ENCODE results near the gene WBP2. TPM values are rescaled to one million over a fixed set of nuclear protein-coding genes. Genes with fewer than 3 reads are reported as not detected.
A peak's percentile ranks its signal among the peaks of the same experiment; 100 is the strongest.

The WBP2 gene
- total RNA-seq = 10 to 100 TPM; 71.3 to 79.1 TPM

- Mint-ChIP-seq H3K27me3 (no peaks in the 10 kb centered on the region), H3K9me3 (ENCODE audit: low read depth) (no peaks in the 10 kb centered on the region), H3K4me3 (no peak within 1 kb of the TSS), H3K36me3 (peaks cover 4% of the 10 kb centered on the region), H3K4me1 (peaks cover 38% of the 10 kb centered on the region), H3K27ac (peak within 1 kb of the TSS; percentile 95)
- CTCF ChIA-PET = interaction anchor here (0.9 to 12.8 kb wide), 26 partner anchors 8 to 529 kb away, joined by 3 to 175 read pairs (median 6); partner anchors contain the start of genes GALK1, MRPL38, TRIM47 and TRIM65
- peak; percentile 99 for DNase-seq
- ATAC-seq = peak; percentile 90
Measured at GRCh38 chr17:75855310-75856061, at the start of gene WBP2. TSS of gene WBP2 (minus strand) at chr17:75855335. CDS start at chr17:75855297, 38 bp downstream.

- ATAC-seq = no peak
- Mint-ChIP-seq H3K9me3 (ENCODE audit: low read depth) (no peaks in the 10 kb centered on the region), H3K36me3 (peaks cover 8% of the 10 kb centered on the region), H3K27me3 (no peaks in the 10 kb centered on the region), H3K4me3 (no peak overlapping the region), H3K4me1 (peaks cover 24% of the 10 kb centered on the region), H3K27ac (no peak overlapping the region)
- CTCF ChIA-PET = interaction anchor here (0.6 to 5.8 kb wide), 3 partner anchors 27 to 99 kb away, joined by 3 to 102 read pairs (median 6); partner anchors contain the start of genes CDK3 and WBP2
- no peak for DNase-seq
Measured at GRCh38 chr17:75902406-75902805, 47.3 kb upstream of the WBP2 start.

- DNase-seq (no peak), ATAC-seq (no peak)
- H3K4me1 Mint-ChIP-seq = peaks cover 26% of the 10 kb centered on the region
- CTCF ChIA-PET = interaction anchor here (0.6 to 5.8 kb wide), 2 partner anchors 46 to 99 kb away, joined by 3 to 102 read pairs; partner anchors contain the start of genes CDK3 and WBP2
- H3K9me3 Mint-ChIP-seq (ENCODE audit: low read depth) = no peaks in the 10 kb centered on the region
- no peak overlapping the region for H3K4me3 Mint-ChIP-seq
- H3K27ac Mint-ChIP-seq = no peak overlapping the region
- H3K27me3 Mint-ChIP-seq = no peaks in the 10 kb centered on the region
- peaks cover 8% of the 10 kb centered on the region for H3K36me3 Mint-ChIP-seq
Measured at GRCh38 chr17:75901727-75902126, 46.6 kb upstream of the WBP2 start.

DNA sequence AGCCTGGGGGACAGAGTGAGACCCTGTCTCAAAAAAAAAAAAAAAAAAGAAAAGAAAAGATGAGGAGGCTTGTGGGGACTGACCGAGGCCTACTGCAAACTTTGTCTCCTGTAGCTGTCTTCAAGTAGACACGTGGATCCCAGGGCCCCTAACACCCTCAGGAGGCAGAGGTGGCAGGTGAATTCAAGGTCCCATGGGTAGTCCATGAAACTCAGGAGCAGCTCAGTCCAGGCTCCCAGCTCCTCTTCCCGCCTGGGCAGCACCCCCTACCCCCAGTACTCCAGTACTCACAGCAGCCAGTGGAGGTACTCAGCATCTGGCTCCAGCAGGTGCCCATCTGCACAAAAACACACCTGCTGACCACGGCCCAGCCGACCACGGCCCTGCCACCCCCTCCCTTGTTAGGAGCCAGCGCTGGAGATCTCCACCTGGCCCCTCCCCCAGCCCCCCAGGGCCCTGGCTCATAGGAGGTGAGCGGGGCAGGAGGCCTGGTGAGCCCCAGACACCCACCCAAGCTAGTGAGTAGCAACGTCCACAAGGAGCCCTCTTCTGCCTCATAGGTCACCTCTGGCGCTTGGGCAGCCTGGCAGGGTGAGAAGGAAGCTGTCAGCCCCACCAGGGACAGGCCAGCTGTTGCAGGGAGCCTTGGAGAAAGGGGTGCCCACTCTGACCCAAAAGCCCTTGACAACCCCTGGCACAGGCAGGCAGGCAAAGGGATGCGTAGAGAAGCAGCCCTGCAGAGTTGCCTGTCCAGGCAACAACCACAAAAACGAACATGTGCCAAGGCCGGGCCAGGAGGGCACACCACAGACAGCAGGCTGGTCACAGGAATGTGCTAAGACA lies 45.8 kb upstream of the WBP2 start:
- CTCF ChIA-PET = interaction anchor here (0.6 to 5.8 kb wide), 2 partner anchors 100 to 248 kb away, joined by 3 to 102 read pairs; partner anchors contain the start of gene CDK3
- ATAC-seq (no peak), DNase-seq (no peak)
- Mint-ChIP-seq H3K9me3 (ENCODE audit: low read depth) (no peaks in the 10 kb centered on the region), H3K4me1 (peaks cover 21% of the 10 kb centered on the region), H3K4me3 (no peak overlapping the region), H3K27ac (no peak overlapping the region), H3K27me3 (no peaks in the 10 kb centered on the region), H3K36me3 (peaks cover 8% of the 10 kb centered on the region)

- peaks cover 8% of the 10 kb centered on the region for H3K36me3 Mint-ChIP-seq
- peaks cover 26% of the 10 kb centered on the region for H3K4me1 Mint-ChIP-seq
- DNase-seq = no peak
- no peaks in the 10 kb centered on the region for H3K27me3 Mint-ChIP-seq
- H3K9me3 Mint-ChIP-seq (ENCODE audit: low read depth) = no peaks in the 10 kb centered on the region
- ATAC-seq = no peak
- H3K27ac Mint-ChIP-seq = no peak overlapping the region
- no peak overlapping the region for H3K4me3 Mint-ChIP-seq
- CTCF ChIA-PET = interaction anchor here (8.3 kb wide), 1 partner anchor 21 kb away, joined by 101 read pairs; the partner anchor contains the start of gene TRIM47
Measured at GRCh38 chr17:75899767-75900468, 44.8 kb upstream of the WBP2 start.

GRCh38 chr17:75899353-75899752 lies 44.2 kb upstream of the WBP2 start:
- CTCF ChIA-PET = interaction anchor here (8.3 kb wide), 1 partner anchor 20 kb away, joined by 101 read pairs; the partner anchor contains the start of gene TRIM47
- no peaks in the 10 kb centered on the region for H3K9me3 Mint-ChIP-seq (ENCODE audit: low read depth)
- peaks cover 8% of the 10 kb centered on the region for H3K36me3 Mint-ChIP-seq
- no peak overlapping the region for H3K4me3 Mint-ChIP-seq
- DNase-seq (no peak), ATAC-seq (no peak)
- no peak overlapping the region for H3K27ac Mint-ChIP-seq
- no peaks in the 10 kb centered on the region for H3K27me3 Mint-ChIP-seq
- H3K4me1 Mint-ChIP-seq = peaks cover 27% of the 10 kb centered on the region

- ATAC-seq (no peak), DNase-seq (no peak)
- Mint-ChIP-seq H3K27me3 (no peaks in the 10 kb centered on the region), H3K4me3 (no peak overlapping the region), H3K4me1 (peaks cover 28% of the 10 kb centered on the region), H3K36me3 (peaks cover 8% of the 10 kb centered on the region), H3K27ac (no peak overlapping the region), H3K9me3 (ENCODE audit: low read depth) (no peaks in the 10 kb centered on the region)
- CTCF ChIA-PET = interaction anchor here (0.6 to 8.3 kb wide), 4 partner anchors 9 to 54 kb away, joined by 3 to 101 read pairs (median 24); partner anchors contain the start of gene TRIM47
Measured at GRCh38 chr17:75898791-75899190, 43.7 kb upstream of the WBP2 start.

- Mint-ChIP-seq H3K36me3 (peaks cover 8% of the 10 kb centered on the region), H3K4me1 (peaks cover 26% of the 10 kb centered on the region), H3K27ac (peak overlapping the region; percentile 67), H3K9me3 (ENCODE audit: low read depth) (no peaks in the 10 kb centered on the region), H3K4me3 (peak overlapping the region; percentile 58), H3K27me3 (no peaks in the 10 kb centered on the region)
- CTCF ChIA-PET = interaction anchor here (0.6 to 8.3 kb wide), 9 partner anchors 8 to 148 kb away, joined by 3 to 101 read pairs (median 4); partner anchors contain the start of genes TRIM47, UNC13D and WBP2
- ATAC-seq (no peak), DNase-seq (no peak)
Measured at GRCh38 chr17:75898065-75898464, 42.9 kb upstream of the WBP2 start.

DNA sequence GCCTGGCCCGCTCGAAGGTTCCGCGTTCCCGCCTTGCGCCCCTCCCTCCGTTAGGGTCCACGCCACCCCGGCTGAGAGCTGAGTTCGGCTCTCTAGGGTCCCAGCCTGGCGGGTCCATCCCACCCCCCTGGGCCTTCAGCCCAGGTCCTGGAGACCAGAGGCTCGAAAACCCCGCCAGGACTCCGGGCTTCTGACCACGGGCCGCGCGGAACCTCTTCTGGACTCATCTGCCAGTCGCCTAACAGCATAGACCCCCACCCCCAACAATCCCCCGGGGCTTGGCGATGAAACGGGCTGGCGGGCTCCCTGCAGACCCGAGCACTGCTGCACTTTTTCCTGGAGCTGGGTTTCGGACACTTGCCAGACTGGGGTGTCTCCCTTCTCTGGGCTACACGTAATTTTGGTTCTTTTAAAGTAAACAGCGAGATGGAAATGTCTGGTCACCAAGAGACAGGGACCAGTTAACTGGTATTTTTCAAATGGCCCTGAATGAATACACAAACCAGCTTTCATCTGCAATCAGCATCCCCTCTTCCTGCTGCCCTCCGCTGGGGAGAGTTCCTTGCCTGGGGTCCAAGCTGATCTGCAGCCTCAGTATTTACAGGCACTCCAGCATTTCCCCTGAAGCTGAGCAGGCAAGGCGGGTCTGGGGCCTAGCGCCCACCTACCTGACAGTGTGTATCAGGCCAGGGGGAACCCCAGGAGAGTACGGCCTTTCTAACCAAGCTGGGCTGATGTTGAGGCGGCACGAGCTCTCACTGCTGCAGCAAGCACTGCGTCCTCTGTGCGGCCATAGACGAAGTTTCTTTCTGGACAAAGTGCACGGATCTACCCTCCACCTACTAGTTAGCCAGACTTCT lies 42.3 kb upstream of the WBP2 start:
- CTCF ChIA-PET = interaction anchor here (0.9 to 8.3 kb wide), 14 partner anchors 10 to 147 kb away, joined by 3 to 101 read pairs (median 8); partner anchors contain the start of genes TRIM47, UNC13D, UNK and WBP2
- no peaks in the 10 kb centered on the region for H3K9me3 Mint-ChIP-seq (ENCODE audit: low read depth)
- H3K36me3 Mint-ChIP-seq = peaks cover 8% of the 10 kb centered on the region
- no peaks in the 10 kb centered on the region for H3K27me3 Mint-ChIP-seq
- H3K4me1 Mint-ChIP-seq = peaks cover 24% of the 10 kb centered on the region
- peak overlapping the region; percentile 67 for H3K27ac Mint-ChIP-seq
- peak overlapping the region; percentile 82 for H3K4me3 Mint-ChIP-seq
- DNase-seq (no peak), ATAC-seq (no peak)

GRCh38 chr17:75896415-75897159 lies 41.5 kb upstream of the WBP2 start, which contains the start of gene TRIM65:
TSS of gene TRIM65 (minus strand) at chr17:75896951. CDS start at chr17:75896937, 14 bp downstream.
- peak within 1 kb of the TSS; percentile 84 for H3K27ac Mint-ChIP-seq

More at GRCh38 chr17:75896415-75897159, 41.5 kb upstream of the WBP2 start, which contains the start of gene TRIM65:
- peak; percentile 87 for ATAC-seq
- Mint-ChIP-seq H3K36me3 (peaks cover 6% of the 10 kb centered on the region), H3K27me3 (no peaks in the 10 kb centered on the region), H3K4me1 (peaks cover 23% of the 10 kb centered on the region), H3K4me3 (peak within 1 kb of the TSS; percentile 82), H3K9me3 (ENCODE audit: low read depth) (no peaks in the 10 kb centered on the region)
- peak; percentile 86 for DNase-seq
- CTCF ChIA-PET = interaction anchor here (0.5 to 8.3 kb wide), 29 partner anchors 9 to 548 kb away, joined by 3 to 101 read pairs (median 5); partner anchors contain the start of genes GALK1, MRPL38, TRIM47 and UNC13D
